Inflammatory macrophage treated with lipopolysaccharide for 1 hour (primary cell): ENCODE data around the gene GSTM3.
"Not testable (repeated sequence)": the region's sequence is repeated elsewhere in the genome, so short reads cannot be mapped to it uniquely, and the experiment has no call there.

Source experiments
- DNase-seq, 2 donors: peaks; one replicate each; pipeline ENCODE4 v3.0.0-alpha.2; 2020 to 2022

Gene GSTM3

DNA sequence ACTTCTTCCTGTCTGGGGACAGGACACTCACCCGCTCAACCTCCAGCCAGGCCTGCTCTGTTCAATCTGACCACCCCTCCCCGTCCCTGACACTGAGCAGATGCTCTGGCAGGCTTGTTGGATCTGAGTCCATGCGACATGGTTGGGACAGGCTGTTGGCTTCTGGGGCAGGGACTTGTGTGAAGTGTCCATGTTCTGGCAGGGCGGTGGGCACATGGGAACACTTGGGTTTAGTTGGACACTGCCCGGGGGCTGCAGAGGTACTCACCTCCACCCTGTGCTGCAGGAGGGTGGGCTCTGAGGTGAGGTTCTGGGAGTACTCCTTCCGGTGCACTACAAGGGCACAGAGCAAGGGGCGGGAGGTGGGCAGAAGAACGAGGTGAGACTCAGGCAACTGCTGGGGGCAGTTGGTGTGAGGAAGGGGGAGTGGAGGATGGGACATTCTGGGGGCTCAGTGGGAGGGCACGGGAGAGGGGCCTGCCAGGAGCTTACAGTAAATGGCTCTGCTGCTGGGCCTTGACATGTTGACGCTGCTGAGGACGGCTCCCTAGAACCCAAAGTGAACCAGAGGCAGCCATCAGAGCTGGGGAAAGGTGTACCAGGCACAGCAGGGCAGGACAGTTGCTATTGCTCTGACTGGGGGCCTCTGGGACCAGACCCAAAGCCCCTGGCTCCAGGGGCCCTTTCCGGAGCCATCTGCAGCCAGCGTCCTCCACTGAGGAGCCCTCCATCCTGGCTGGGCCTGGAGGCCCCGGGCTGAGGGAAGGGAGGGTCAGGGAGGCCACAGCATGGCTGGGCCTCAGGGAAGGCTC is 20.6 kb upstream of the GSTM3 start:
- no peak for DNase-seq

DNA sequence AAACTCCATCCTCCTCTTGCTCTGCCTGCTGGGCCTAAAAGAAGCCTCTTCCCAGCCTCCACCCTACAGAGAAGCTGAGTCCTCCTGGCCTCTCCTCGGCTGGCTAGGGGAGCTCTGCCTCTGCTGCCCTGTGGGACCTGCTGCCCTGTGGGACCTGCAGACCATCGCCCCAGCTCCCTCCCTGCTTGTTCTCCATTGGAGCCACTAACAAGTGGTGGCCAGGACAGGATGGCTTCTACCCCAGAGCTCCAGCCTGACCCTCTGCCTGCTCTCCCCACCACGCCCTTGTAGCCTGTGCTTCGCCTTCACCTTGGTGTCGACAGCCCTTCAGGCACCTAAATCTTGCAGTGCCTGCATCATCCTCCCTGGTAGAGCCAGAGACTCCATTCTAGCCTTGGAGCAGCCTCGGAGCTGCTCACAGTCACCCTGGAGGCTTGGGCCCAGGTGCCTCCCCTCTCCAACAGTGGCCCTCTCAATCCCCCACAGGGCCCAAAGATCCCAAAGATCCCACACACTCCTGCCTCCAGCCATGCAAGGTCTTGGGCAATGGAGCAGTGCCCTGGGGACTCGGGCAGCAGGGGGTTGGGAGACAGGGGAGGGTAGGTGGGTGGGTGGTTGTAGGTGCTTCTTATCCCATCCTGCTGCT is 19.9 kb upstream of the GSTM3 start:
- no peak for DNase-seq

DNA sequence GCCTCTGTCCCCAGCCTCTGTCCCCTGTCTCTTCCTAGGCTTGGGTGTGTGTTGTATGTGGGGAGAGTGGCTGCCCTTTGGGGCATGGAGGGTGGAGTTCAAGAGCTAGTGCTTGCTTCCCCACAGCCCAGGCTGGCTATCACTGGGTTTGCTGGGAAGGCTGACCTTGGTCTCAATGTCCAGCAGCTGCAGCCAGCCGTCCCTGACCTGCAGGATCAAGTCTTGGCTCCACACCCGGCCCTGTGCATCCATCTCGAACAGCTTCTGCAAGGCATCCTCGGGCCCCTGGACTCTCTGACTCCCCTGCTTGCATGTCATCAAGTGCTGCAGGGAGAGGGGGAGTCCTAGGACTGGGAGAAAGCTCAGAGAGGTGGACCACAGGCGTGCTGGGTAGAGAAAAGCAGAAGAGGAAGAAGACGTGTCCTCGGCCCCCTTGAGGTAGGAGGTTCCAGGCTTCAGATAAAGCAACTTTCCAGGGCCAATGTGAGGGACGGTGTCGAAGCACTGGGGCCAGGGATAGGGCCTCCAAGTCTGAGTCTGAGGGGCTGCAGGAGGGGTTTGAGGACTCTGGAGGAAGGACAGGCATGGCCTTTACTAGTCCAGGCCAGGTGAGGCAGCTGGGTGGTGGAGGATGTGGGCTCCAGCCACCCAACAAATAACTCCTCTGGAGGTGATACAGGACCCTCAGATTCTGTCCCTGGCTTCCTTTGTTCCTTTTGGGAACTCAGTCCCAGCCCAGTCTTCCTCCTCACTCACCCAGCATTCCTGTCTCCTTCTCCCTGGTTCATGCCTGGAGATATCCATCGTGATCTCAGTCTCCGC is 18.9 kb upstream of the GSTM3 start:
- DNase-seq: no peak

DNA sequence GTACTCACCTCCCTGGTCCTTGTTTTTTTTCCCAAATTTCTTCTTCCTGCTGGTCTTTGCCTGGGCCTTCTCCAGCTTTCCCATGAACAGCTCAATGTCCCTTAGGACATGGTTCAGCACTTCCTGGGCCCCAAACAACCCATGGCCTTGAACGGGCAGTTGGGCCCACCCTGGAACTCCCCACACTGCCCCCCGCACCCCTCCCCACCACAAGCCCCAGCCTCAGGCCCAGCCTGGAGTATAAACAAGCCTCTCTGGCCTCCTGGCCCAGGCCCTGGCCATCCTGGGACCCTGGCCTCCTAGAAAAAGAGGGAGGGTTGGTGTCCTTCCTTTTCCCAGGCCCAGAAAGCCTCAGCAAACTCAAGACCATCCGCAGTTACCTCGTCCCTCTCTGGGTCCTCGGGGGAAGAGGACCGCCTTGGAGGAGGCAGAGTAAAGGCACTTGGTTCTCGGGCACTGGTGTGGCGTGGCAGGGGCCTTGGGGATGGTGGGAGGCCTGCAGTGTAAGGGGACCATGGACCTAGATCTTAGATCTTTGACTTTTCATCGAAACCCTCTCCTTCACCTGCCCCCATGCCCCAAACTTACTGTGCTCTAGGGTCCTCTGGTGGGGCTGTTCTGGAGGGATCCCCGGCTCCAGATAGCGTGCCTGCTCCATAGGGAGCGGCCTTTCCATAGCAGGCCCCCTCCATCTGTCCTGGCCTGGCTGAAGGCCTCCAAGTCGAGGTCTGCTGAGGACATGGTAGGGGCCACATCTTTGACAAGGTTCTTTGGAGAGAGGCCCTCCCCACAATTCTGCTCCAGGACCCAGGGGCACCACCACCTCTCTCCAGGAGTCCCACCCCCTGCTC is 17.3 kb upstream of the GSTM3 start:
- DNase-seq: no peak

DNA sequence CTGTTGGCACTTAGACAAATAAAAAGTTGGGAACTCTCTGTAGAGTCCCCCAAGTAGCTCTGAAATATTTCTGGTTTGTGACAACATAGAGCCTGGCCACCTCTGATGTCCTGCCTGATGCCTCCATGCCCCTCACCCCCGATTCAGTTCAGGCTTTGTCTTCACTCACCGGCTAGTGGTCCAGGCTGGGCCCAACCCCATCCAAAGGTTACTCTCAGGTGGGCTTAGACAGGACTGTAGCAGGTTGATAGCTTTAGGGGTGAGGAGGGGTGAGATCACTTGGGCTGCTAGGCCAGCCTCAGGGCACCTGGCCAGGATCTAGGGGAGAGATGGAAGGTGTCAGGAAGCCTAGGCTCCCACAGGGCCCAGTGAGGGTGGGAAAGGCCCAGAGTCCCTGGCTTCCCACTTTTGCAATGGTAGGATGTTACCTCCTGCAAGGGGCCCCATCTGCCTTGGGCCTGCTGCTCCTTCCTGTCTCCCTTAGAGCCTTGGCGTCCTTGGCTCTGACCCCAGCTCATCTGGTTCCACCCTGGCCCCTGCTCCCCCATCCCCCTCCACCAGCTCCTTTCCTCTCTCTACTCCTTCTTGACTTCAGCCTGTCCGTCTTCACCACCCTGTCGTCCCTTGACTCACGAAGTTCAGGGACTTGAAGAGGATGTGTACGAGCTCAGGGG is 16.1 kb upstream of the GSTM3 start:
- no peak for DNase-seq

DNA sequence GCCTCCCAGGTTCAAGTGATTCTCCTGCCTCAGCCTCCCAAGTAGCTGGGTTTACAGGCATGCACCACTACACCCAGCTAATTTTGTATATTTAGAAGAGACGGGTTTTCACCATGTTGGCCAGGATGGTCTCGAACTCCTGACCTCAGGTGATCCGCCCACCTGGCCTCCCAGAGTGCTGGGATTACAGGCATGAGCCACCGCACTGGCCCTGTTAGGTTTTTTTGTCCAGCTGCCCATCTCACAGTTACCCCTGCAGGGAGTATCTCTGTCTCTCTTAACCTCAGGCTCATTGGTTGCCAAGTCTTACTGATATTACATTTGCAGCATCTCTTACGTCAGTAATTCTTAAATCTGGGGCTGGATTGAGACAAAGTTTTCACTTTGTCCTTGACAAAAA is 15.5 kb upstream of the GSTM3 start:
- not testable (repeated sequence) for DNase-seq

DNA sequence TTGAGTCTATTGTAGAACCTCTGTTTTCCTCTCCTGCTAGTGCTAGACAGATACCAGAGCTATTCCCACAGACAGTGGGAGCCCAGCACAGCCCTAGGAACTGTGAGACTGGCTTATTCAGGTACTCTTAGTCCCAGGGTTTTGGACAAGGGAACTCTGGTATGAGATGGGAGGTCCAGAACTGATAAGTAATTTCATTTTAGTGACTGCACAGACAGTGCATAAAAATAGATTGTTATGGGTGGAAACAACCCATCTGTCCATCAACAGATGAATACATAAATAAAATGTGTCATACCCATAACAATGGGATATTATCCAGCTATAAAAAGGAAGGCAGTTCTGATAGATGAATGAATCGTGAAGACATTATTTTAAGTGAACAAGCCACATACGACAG is 13.9 kb upstream of the GSTM3 start:
- DNase-seq: no peak

DNA sequence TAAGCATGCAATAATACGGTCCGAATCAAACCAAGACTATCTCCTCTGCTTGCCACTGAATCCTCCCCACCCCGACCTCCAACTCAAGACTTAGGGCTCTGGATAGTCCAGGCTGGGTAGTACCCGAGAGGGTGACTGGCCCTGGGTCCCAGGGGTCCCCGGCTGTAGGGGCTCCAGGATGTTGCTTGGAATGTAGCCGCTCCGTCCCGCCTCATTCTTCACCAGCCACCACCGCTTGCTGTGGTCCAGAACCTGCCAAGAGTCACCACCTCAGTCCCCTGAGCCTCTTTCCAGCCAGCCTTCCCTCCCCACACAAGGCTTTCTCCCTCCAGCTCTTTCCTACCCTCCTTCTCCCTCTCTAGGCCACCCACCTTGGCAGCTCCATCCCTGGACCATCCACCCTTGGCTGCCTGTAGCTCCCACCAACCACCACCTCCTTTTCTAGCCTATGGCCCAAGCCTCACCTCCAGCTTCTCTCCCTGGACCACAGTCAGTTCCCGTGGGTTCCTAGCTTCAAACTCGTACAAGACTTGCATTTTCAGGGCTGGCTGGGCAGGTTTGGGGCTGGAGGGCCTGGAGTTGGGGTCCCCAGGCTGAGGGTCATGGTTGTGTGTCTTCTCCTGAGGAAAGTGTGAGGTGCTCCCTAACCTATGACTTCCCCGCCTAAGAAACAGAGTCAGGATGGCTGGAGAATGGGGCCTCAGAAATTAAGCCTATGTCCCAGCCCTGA is 10.9 kb upstream of the GSTM3 start:
- no peak for DNase-seq

DNA sequence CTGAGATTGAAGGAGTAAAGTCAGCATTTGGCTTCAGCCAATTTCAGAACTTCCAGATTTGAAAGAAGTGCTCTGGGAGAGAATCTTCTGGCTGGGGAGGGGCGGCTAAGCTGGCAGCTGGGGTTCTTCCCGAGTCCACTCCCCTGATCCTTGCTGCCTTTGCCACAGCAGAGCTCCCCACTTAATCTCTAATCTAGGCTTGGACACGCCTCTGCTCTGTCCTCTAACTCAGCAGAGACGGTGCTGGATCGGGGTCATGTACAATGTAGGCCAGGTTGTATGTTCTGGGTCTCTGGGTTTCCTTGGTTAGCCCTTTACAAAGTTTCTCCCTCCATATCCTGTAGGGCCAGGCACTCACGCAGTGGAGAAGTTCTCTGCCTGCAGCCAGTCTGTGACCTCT is 10.1 kb upstream of the GSTM3 start:
- DNase-seq: no peak

DNA sequence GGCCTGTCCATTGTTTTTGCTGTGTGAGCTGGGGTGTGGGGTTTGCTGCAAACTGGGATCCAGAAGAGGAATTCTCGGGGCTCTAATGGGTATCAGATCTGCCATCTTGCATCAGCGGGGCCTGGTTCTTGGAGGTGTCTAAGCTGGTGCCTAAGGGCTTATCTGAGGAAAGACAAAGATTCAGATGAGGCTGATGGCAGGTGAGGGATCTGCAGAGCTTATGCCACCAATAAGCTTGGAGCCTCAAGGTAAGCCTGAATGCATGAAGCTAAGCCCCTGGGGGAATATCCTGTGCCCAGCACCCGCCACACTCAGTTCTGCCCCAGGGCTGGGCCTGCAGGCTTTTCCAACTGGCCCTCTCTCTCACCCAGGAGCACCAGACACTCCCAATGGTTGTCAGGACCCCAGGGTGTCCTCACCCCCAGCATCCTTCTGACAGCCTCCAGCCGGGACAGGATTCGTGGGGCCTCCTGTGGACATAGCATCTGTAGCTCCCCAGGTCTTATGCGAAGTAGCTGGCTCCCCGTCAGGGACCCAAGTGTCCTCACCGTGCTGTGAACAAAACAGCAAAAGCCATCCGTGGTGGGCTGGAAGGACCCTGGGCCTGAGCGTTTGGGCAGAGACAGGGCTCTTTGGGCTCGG is 9.5 kb upstream of the GSTM3 start:
- no peak for DNase-seq

DNA sequence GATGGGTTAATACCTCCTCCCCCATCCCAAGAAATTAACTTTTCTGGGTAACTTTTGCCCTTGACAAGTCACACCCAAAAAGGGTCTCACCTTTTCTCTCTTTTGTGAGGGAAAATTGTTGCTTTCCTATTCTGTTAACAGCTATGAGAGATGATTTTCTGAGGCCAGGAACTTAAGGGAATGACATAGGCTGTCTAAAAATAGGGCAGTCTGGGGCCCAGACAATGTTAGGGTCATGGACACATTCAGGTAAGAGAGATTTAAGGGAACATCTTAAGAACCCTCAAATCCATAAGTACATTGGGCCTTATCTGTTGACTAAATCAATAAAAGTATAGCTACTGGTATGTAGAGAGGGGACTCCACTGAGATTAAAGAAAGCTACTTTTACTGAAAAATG is 8.4 kb upstream of the GSTM3 start:
- no peak for DNase-seq

DNA sequence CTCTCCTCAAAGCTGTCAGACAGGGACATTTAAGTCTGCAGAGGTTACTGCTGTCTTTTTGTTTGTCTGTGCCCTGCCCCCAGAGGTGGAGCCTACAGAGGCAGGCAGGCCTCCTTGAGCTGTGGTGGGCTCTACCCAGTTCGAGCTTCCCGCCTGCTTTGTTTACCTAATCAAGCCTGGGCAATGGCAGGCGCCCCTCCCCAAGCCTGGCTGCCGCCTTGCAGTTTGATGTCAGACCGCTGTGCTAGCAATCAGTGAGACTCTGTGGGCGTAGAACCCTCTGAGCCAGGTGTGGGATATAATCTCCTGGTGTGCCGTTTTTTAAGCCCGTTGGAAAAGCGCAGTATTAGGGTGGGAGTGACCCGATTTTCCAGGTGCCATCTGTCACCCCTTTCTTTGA is 7.5 kb upstream of the GSTM3 start:
- not testable (repeated sequence) for DNase-seq

DNA sequence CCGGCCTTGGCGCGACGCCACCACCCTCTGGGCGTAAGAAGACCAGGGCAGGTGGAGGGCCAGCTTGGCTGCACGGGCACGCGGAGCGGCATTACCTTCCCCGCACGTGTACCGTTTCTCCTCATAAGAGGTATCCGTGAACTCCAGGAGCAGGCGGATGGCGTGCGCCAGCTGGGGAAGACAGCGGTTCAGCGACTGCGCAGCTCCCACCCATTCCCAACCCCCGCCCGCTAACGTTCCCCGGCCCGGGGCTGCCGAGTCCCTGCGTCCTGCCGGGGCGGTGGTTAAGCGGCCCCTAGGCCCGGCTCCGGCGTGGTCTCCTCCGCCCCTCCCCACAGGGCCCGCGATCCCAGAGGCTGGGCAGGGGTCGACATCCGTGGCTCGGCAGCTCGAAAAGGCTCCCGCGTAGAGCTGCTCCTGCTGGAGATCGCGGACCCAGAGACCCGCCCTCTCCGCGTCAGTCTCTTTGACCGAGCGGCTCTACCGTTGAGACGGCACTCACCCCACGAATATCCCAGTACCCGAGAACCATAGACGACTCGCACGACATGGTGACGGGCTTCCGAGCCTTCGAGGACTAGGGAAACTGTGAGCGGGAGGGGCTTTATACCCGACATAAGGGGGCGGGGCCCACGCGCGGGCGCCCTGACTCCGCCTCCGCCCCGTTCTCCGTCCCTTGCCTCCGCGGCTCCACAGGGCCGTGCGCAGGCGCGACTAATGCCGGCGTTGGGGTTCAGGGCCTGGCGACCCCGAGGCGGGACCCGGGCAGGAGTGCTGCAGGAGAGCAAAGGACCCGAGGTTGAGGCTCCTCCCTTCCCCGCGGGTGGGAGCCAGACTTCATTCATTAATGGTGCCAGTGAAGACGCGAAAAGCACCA is 862 bp downstream of the GSTM3 start:
- peak; percentile 53 to 85 for DNase-seq

DNA sequence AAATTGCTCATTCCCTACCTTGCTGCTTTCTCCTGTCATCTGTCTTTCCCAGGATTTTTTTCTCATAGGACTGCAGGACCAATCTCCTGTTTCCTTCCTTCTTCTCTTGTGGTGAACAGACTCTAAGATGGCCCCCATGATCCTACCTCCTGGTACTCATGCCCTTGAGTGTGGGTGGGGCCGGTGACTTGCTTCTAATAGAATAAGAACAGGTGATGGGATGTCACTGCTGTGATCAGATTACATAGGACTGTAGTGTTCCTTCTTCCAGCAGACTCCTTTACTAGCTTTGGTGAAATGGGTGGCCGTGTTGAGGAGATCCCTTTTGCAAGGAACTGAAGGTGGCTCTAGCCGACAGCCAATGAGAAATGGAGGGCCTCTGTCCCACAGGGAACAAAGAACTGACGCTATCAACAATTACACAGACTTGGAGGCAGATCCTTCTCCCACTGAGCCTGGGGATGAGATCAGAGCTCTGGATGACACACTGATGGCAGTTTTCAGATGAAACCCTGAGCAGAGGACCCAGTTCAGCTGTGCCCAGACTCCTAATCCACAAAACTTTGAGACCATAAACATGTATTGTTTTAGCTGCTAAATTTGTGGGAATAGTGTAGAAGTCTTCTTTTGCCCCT is 7.5 kb downstream of the GSTM3 start:
- DNase-seq: no peak

DNA sequence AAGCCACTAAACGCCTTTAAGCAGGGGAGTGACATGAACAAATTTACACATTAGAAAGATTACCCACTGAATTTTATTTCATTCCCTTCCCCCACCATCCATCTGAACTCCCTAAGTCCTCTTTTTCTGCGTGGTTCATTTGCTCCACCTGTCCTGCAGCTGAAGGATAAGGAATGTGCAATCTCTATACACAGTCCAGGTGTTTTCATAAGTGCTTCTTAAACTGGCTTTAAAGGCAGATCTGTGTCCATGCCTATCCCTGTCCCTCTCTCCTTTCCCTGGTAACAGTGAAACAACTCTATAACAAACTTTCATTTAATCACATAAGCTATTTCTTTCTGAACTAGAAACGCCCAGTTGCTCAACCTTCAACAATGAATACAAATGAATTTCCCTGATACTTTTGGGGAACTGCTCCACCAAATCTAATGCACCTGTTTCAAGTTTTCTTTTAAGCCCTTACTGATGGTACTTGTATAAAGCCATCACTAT is 8.4 kb downstream of the GSTM3 start:
- DNase-seq: no peak

DNA sequence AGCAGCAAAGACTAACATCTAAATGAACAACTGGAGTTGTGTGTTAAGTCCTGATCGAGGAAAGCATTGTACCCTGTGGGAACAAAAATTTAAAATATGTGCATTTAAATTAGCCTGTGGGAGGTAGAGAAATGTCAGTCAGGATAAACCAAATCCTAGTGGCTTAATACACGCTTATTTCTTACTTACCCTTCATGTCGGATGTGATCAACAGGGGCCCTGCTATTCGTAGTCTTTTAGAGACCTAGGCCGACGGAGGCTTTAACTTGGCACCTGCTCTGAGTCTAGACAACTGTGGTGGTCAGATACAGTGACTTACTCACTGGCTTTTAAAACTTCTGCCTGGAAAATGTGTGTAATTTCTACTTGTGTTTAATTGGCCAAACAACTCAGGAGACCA is 10.2 kb downstream of the GSTM3 start:
- DNase-seq: no peak

DNA sequence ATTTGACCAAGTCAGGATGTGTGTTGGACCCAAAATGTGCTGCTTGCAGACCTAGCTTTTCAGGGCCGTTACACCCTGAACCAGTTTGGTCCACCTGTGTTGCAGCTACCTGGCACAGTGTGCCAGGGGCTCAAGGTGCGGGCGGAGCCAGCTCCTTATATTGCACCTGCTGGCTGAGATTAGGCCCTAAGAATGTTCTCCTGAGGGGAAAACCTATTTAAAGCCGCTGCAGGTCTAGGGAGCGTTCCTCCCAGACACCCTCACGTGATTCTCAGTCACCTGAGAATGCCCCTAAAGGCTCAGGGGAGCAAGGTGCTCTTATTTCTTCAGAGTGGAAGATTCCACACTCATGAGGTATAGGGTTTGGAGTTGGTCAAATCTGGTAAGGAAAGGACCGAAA is 12.0 kb downstream of the GSTM3 start:
- DNase-seq: no peak

DNA sequence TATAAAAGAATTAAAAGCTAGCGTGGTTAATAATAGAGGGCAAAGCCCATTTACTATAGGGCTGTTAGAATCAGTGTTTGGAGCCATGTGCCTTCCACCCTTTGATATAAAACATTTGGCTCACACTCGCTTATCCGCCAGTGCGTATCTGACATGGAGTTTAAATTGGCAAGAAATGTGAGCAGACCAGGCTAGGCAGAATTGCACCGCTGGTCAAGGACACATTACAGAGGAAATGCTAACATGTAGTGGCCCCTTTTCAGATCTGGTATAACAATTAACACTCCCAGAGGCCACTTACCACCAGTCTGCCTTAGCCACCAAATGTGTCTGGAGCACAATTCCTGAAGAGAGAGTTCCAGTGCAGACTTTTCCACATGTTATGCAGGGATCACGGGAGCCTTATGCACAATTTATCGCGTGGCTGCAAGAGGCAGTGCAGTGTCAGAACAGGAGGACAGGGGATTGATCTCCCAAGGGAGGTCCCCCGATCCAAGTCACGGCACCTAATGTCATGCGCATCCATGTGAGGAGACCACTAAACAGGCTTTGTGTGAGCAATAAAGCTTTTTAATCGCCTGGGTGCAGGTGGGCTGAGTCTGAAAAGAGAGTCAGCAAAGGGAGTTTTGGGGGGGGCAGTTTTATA is 14.0 kb downstream of the GSTM3 start:
- DNase-seq: no peak

DNA sequence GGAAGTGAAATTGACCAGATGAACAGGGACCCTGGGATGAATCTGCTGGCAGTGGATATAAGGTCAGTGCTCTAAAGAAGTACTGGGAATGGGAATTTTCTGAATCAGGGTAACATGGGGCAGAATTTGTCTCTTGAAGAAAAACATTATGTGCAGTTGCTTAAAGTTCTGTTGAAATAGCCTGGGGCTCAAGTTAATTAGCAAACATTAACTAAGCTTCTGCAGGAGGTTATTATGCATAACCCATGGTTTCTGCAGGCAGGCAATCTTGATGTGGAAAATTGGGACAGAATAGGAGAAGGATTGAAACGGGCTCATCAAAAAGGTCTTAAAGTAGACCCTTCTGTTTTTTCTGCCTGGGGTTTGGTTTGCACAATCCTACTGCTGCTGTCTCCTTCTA is 14.8 kb downstream of the GSTM3 start:
- no peak for DNase-seq
